GM23338 (cell line): ENCODE measurements around the gene ZSWIM9. TPM values are rescaled to one million over a fixed set of nuclear protein-coding genes. Genes with fewer than 3 reads are reported as not detected.

Source experiments
- ATAC-seq: fragments of 200-7000 bp; cut with Tn5 transposase; 3 replicates; pipeline ENCODE4 v1.9.1; 2020
- DNase-seq: peaks from one replicate; pipeline ENCODE4 v3.0.0-alpha.2; 2015; ENCODE audit warnings: low spot score
- H2AFZ ChIP-seq: fragments of 200-600 bp; sonication (generic); 2 replicates; pipeline ENCODE4 v1.8.0; 2016; ENCODE audit warnings: antibody characterized with exemption, mild to moderate bottlenecking, moderate library complexity
- H3F3A ChIP-seq: fragments of 200-600 bp; sonication (generic); replicated peaks from 2 replicates; pipeline ENCODE4 v1.8.0; 2017; ENCODE audit warnings: antibody characterized with exemption, mixed run types, low read depth
- H3K27ac ChIP-seq: fragments of 200-600 bp; sonication (generic); 2 replicates; pipeline ENCODE4 v1.6.1; 2016; ENCODE audit warnings: low read depth
- H3K27me3 ChIP-seq: fragments of 200-600 bp; sonication (generic); 2 replicates; pipeline ENCODE4 v1.8.0; 2016; ENCODE audit warnings: mild to moderate bottlenecking, mixed run types, moderate library complexity; ENCODE audit not compliant: insufficient read depth
- H3K36me3 ChIP-seq: fragments of 200-600 bp; sonication (generic); 2 replicates; pipeline ENCODE4 v1.8.0; 2016; ENCODE audit warnings: mild to moderate bottlenecking; ENCODE audit not compliant: insufficient read depth
- H3K4me1 ChIP-seq: fragments of 200-600 bp; sonication (generic); 2 replicates; pipeline ENCODE4 v1.8.0; 2016; ENCODE audit warnings: mild to moderate bottlenecking, moderate library complexity; ENCODE audit not compliant: insufficient read depth
- H3K4me2 ChIP-seq: fragments of 200-600 bp; sonication (generic); 2 replicates; pipeline ENCODE4 v1.7.1; 2017; ENCODE audit warnings: mixed run types
- H3K4me3 ChIP-seq: fragments of 200-600 bp; sonication (generic); 2 replicates; pipeline ENCODE4 v1.6.1; 2016; ENCODE audit warnings: mixed run types
- H3K79me2 ChIP-seq: fragments of 200-600 bp; sonication (generic); replicated peaks from 2 replicates; pipeline ENCODE4 v1.8.0; 2017; ENCODE audit warnings: mild to moderate bottlenecking; ENCODE audit not compliant: insufficient read depth
- H3K9me2 ChIP-seq: fragments of 200-600 bp; sonication (generic); 2 replicates; pipeline ENCODE4 v1.8.0; 2017; ENCODE audit not compliant: insufficient read depth
- H4K20me1 ChIP-seq: fragments of 200-600 bp; sonication (generic); replicated peaks from 2 replicates; pipeline ENCODE4 v1.8.0; 2017; ENCODE audit warnings: mild to moderate bottlenecking; ENCODE audit not compliant: insufficient read depth
- H3K27ac Mint-ChIP-seq: 2 replicates; pipeline ENCODE4 v1.8.0; 2020; ENCODE audit warnings: inconsistent platforms, mild to moderate bottlenecking, moderate library complexity, mixed read lengths
- H3K27me3 Mint-ChIP-seq: 3 replicates; pipeline ENCODE4 v1.8.0; 2022; ENCODE audit warnings: low read depth, mild to moderate bottlenecking, moderate library complexity, mixed read lengths, inconsistent platforms; ENCODE audit not compliant: insufficient read depth, poor library complexity
- H3K36me3 Mint-ChIP-seq: 3 replicates; pipeline ENCODE4 v1.8.0; 2021; ENCODE audit warnings: low read depth, mild to moderate bottlenecking, inconsistent platforms, moderate library complexity, mixed read lengths
- H3K4me1 Mint-ChIP-seq: 3 replicates; pipeline ENCODE4 v1.8.0; 2020; ENCODE audit warnings: mild to moderate bottlenecking, inconsistent platforms, mixed read lengths
- H3K4me3 Mint-ChIP-seq: 3 replicates; pipeline ENCODE4 v1.8.0; 2021; ENCODE audit warnings: moderate library complexity, mild to moderate bottlenecking, inconsistent platforms, mixed read lengths
- H3K9me3 Mint-ChIP-seq: 3 replicates; pipeline ENCODE4 v1.8.0; 2020; ENCODE audit warnings: moderate library complexity, mild to moderate bottlenecking, inconsistent platforms, mixed read lengths
- CREB1 ChIP-seq: fragments of 250-450 bp; sonication (Bioruptor Pico); IDR thresholded peaks from 2 replicates; pipeline ENCODE4 v1.5.0; 2020; ENCODE audit warnings: low read depth, mild to moderate bottlenecking, moderate library complexity
- CTCF ChIP-seq, 2 experiments: fragments of 200-600 bp in 1 of 2; sonication (generic) in 1 of 2; conservative IDR thresholded peaks; 2 replicates each; pipeline versions ENCODE4 v1.5.1 to v1.6.1; 2016 to 2017; ENCODE audit warnings: antibody characterized with exemption in 2 of 2, low read depth in 2 of 2, mild to moderate bottlenecking in 2 of 2, moderate library complexity in 1 of 2
- EZH2 ChIP-seq: fragments of 200-600 bp; sonication (generic); IDR thresholded peaks from one replicate; pipeline ENCODE4 v1.8.0; 2017; ENCODE audit warnings: antibody characterized with exemption, mild to moderate bottlenecking, low read depth; ENCODE audit not compliant: unreplicated experiment
- EZH2phosphoT487 ChIP-seq: fragments of 200-600 bp; sonication (generic); IDR thresholded peaks from one replicate; pipeline ENCODE4 v1.8.1; 2018; ENCODE audit warnings: antibody characterized with exemption; ENCODE audit not compliant: unreplicated experiment
- JUNB ChIP-seq: IDR thresholded peaks from one replicate; pipeline ENCODE4 v1.6.1; 2016; ENCODE audit warnings: antibody characterized with exemption; ENCODE audit not compliant: unreplicated experiment
- NANOG ChIP-seq: IDR thresholded peaks from 2 replicates; pipeline ENCODE4 v1.6.1; 2016; ENCODE audit warnings: antibody characterized with exemption, borderline replicate concordance
- POLR2AphosphoS5 ChIP-seq: IDR thresholded peaks from 2 replicates; pipeline ENCODE4 v1.6.1; 2016; ENCODE audit warnings: antibody characterized with exemption, low read depth
- STAT1 ChIP-seq: IDR thresholded peaks from one replicate; pipeline ENCODE4 v1.6.1; 2016; ENCODE audit warnings: antibody characterized with exemption; ENCODE audit not compliant: unreplicated experiment
- ZNF114 ChIP-seq: fragments of 250-450 bp; sonication (Bioruptor Pico); IDR thresholded peaks from 2 replicates; pipeline ENCODE4 v1.5.0; 2020; ENCODE audit warnings: mild to moderate bottlenecking, moderate library complexity
- ZNF331 ChIP-seq: fragments of 250-450 bp; sonication (Bioruptor Pico); IDR thresholded peaks from 2 replicates; pipeline ENCODE4 v1.5.0; 2020; ENCODE audit warnings: low read depth, mild to moderate bottlenecking, moderate library complexity
- polyA plus RNA-seq: library from polyadenylated mRNA; unstranded; fragments of >200 nt; fragmentation: Nextera tagmentation; extraction: Ambion mirVana; gene quantifications from 2 replicates; pipeline ENCODE4 v1.2.1, GENCODE V29; 2016
- total RNA-seq: library from RNA; depleted of rRNA; stranded (reverse); fragments of >200 nt; shearing (Covaris generic); gene quantifications from 2 replicates; pipeline ENCODE4 v1.2.3, GENCODE V29; 2014
- TF ChIP-seq, protein P1 (sequence below): fragments of 250-450 bp; sonication (Bioruptor Pico); IDR thresholded peaks from 2 replicates; pipeline ENCODE4 v1.5.0; 2020; ENCODE audit warnings: mild to moderate bottlenecking, moderate library complexity
- TF ChIP-seq, protein P2 (sequence below): IDR thresholded peaks from one replicate; pipeline ENCODE4 v1.6.1; 2018; ENCODE audit warnings: antibody characterized with exemption; ENCODE audit not compliant: unreplicated experiment
- TF ChIP-seq, protein P3 (sequence below): IDR thresholded peaks from 2 replicates; pipeline ENCODE4 v1.6.1; 2016; ENCODE audit warnings: antibody characterized with exemption

ZSWIM9 gene
- total and polyA plus RNA-seq, 2 experiments from 2014 or later, result 2.9 to 9.1 TPM

- Histone ChIP-seq H4K20me1 (no peaks in the 10 kb centered on the region; the same call in 1 of the 2 replicates), H3F3A (no peaks in the 10 kb centered on the region), H2AFZ (no peak overlapping the region), H3K36me3 (0 out of 2 replicates have a peak, but pooled peaks cover 9% of the 10 kb centered on the region), H3K4me2 (no peak overlapping the region), H3K4me3 (no peak overlapping the region), H3K4me1 (no peaks in the 10 kb centered on the region), H3K27ac (no peak overlapping the region), H3K27me3 (no peaks in the 10 kb centered on the region), H3K9me2 (no peaks in the 10 kb centered on the region), H3K79me2 (no peaks in the 10 kb centered on the region)
- peaks cover 87% of the 10 kb centered on the region for H3K36me3 Mint-ChIP-seq
- H3K9me3 Mint-ChIP-seq, result no peaks in the 10 kb centered on the region
- H3K4me3 Mint-ChIP-seq, result no peak overlapping the region; the same call in 2 of the 3 replicates
- TF ChIP-seq, protein P1, sequence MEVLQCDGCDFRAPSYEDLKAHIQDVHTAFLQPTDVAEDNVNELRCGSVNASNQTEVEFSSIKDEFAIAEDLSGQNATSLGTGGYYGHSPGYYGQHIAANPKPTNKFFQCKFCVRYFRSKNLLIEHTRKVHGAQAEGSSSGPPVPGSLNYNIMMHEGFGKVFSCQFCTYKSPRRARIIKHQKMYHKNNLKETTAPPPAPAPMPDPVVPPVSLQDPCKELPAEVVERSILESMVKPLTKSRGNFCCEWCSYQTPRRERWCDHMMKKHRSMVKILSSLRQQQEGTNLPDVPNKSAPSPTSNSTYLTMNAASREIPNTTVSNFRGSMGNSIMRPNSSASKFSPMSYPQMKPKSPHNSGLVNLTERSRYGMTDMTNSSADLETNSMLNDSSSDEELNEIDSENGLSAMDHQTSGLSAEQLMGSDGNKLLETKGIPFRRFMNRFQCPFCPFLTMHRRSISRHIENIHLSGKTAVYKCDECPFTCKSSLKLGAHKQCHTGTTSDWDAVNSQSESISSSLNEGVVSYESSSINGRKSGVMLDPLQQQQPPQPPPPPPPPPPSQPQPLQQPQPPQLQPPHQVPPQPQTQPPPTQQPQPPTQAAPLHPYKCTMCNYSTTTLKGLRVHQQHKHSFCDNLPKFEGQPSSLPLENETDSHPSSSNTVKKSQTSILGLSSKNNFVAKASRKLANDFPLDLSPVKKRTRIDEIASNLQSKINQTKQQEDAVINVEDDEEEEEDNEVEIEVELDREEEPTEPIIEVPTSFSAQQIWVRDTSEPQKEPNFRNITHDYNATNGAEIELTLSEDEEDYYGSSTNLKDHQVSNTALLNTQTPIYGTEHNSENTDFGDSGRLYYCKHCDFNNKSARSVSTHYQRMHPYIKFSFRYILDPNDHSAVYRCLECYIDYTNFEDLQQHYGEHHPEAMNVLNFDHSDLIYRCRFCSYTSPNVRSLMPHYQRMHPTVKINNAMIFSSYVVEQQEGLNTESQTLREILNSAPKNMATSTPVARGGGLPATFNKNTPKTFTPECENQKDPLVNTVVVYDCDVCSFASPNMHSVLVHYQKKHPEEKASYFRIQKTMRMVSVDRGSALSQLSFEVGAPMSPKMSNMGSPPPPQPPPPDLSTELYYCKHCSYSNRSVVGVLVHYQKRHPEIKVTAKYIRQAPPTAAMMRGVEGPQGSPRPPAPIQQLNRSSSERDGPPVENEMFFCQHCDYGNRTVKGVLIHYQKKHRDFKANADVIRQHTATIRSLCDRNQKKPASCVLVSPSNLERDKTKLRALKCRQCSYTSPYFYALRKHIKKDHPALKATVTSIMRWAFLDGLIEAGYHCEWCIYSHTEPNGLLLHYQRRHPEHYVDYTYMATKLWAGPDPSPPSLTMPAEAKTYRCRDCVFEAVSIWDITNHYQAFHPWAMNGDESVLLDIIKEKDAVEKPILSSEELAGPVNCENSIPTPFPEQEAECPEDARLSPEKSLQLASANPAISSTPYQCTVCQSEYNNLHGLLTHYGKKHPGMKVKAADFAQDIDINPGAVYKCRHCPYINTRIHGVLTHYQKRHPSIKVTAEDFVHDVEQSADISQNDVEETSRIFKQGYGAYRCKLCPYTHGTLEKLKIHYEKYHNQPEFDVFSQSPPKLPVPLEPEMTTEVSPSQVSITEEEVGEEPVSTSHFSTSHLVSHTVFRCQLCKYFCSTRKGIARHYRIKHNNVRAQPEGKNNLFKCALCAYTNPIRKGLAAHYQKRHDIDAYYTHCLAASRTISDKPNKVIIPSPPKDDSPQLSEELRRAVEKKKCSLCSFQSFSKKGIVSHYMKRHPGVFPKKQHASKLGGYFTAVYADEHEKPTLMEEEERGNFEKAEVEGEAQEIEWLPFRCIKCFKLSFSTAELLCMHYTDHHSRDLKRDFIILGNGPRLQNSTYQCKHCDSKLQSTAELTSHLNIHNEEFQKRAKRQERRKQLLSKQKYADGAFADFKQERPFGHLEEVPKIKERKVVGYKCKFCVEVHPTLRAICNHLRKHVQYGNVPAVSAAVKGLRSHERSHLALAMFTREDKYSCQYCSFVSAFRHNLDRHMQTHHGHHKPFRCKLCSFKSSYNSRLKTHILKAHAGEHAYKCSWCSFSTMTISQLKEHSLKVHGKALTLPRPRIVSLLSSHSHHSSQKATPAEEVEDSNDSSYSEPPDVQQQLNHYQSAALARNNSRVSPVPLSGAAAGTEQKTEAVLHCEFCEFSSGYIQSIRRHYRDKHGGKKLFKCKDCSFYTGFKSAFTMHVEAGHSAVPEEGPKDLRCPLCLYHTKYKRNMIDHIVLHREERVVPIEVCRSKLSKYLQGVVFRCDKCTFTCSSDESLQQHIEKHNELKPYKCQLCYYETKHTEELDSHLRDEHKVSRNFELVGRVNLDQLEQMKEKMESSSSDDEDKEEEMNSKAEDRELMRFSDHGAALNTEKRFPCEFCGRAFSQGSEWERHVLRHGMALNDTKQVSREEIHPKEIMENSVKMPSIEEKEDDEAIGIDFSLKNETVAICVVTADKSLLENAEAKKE, result no peak
- no peak for TF ChIP-seq ZNF331
- TF ChIP-seq STAT1, result no peak
- no peak for TF ChIP-seq NANOG
- TF ChIP-seq, protein P2, sequence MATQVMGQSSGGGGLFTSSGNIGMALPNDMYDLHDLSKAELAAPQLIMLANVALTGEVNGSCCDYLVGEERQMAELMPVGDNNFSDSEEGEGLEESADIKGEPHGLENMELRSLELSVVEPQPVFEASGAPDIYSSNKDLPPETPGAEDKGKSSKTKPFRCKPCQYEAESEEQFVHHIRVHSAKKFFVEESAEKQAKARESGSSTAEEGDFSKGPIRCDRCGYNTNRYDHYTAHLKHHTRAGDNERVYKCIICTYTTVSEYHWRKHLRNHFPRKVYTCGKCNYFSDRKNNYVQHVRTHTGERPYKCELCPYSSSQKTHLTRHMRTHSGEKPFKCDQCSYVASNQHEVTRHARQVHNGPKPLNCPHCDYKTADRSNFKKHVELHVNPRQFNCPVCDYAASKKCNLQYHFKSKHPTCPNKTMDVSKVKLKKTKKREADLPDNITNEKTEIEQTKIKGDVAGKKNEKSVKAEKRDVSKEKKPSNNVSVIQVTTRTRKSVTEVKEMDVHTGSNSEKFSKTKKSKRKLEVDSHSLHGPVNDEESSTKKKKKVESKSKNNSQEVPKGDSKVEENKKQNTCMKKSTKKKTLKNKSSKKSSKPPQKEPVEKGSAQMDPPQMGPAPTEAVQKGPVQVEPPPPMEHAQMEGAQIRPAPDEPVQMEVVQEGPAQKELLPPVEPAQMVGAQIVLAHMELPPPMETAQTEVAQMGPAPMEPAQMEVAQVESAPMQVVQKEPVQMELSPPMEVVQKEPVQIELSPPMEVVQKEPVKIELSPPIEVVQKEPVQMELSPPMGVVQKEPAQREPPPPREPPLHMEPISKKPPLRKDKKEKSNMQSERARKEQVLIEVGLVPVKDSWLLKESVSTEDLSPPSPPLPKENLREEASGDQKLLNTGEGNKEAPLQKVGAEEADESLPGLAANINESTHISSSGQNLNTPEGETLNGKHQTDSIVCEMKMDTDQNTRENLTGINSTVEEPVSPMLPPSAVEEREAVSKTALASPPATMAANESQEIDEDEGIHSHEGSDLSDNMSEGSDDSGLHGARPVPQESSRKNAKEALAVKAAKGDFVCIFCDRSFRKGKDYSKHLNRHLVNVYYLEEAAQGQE, result no peak
- TF ChIP-seq EZH2phosphoT487, result no peak
- TF ChIP-seq EZH2, result no peak
- TF ChIP-seq, protein P3, sequence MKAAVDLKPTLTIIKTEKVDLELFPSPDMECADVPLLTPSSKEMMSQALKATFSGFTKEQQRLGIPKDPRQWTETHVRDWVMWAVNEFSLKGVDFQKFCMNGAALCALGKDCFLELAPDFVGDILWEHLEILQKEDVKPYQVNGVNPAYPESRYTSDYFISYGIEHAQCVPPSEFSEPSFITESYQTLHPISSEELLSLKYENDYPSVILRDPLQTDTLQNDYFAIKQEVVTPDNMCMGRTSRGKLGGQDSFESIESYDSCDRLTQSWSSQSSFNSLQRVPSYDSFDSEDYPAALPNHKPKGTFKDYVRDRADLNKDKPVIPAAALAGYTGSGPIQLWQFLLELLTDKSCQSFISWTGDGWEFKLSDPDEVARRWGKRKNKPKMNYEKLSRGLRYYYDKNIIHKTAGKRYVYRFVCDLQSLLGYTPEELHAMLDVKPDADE, result no peak
- no peak for TF ChIP-seq POLR2AphosphoS5
- no peak for TF ChIP-seq JUNB
- no peak for TF ChIP-seq CTCF (conservative IDR thresholded peaks at IDR 0.05; ENCODE audit: low read depth in 2 of 2)
- TF ChIP-seq ZNF114 (CRISPR knock-in tag), result no peak
- TF ChIP-seq CREB1, result no peak
- DNase-seq (no peak), ATAC-seq (no peak)
- H3K27me3 Mint-ChIP-seq, result peaks cover 8% of the 10 kb centered on the region
- no peak overlapping the region for H3K27ac Mint-ChIP-seq
- no peaks in the 10 kb centered on the region; the same call in 2 of the 3 replicates for H3K4me1 Mint-ChIP-seq
These were observed 48.1 kb upstream of the ZSWIM9 start for GRCh38 chr19:48122421-48122820.
